Measurements from ENCODE around the gene NEO1. TPM values are rescaled to one million over a fixed set of nuclear protein-coding genes. Genes with fewer than 3 reads are reported as not detected.

NEO1 gene, protein sequence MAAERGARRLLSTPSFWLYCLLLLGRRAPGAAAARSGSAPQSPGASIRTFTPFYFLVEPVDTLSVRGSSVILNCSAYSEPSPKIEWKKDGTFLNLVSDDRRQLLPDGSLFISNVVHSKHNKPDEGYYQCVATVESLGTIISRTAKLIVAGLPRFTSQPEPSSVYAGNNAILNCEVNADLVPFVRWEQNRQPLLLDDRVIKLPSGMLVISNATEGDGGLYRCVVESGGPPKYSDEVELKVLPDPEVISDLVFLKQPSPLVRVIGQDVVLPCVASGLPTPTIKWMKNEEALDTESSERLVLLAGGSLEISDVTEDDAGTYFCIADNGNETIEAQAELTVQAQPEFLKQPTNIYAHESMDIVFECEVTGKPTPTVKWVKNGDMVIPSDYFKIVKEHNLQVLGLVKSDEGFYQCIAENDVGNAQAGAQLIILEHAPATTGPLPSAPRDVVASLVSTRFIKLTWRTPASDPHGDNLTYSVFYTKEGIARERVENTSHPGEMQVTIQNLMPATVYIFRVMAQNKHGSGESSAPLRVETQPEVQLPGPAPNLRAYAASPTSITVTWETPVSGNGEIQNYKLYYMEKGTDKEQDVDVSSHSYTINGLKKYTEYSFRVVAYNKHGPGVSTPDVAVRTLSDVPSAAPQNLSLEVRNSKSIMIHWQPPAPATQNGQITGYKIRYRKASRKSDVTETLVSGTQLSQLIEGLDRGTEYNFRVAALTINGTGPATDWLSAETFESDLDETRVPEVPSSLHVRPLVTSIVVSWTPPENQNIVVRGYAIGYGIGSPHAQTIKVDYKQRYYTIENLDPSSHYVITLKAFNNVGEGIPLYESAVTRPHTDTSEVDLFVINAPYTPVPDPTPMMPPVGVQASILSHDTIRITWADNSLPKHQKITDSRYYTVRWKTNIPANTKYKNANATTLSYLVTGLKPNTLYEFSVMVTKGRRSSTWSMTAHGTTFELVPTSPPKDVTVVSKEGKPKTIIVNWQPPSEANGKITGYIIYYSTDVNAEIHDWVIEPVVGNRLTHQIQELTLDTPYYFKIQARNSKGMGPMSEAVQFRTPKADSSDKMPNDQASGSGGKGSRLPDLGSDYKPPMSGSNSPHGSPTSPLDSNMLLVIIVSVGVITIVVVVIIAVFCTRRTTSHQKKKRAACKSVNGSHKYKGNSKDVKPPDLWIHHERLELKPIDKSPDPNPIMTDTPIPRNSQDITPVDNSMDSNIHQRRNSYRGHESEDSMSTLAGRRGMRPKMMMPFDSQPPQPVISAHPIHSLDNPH (N-terminal part only)
- total RNA-seq = 8.5 and 20.1 TPM in 2 replicates

DNA sequence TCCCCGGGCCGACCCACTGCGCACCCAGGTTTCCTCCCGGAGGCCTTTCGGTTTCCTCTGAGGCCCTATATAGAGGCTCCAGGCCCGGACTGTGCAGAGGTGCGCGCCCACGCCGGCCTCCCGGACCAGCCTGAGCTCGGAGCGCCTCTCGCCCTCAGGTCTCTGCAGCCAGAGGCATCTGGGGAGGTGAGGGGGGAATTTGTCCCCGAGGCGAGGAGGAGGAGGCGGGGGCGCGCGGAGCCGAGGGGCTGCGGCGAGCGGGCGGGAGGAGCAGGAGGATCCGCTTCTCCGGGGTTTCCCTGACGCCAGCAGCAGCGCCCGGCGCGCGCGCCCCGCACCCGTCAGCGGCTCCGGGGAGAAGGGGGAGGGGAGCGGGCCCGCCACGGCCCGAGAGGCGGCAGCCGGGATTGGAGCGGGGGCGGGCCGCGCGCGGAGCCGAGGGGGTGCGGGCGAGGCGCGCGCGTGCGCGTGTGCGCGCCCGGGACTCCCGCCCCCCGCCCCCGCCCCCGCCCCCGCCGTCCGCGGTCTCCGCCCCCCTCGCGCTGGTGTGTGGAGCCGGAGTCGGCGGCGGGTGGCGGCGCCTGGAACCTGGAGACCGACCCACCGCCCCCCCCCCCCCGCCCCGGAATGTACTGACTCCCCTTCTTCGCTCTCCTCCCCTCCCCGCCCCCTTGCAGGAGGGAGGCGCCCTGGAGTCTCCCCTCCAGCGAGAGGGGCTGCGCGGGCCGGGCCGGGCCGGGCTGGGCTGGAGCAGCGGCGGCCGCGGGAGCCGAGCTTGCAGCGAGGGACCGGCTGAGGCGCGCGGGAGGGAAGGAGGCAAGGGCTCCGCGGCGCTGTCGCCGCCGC is at the start of gene NEO1:
Gene NEO1, plus strand, starts transcription at position 657 of the 846 bp plus-strand sequence. CDS start 213 bp downstream, outside the sequence.

Data from hair follicular keratinocyte (primary cell).